Mesodermal cell (in vitro differentiated cells): ENCODE data around the gene HNRNPA1L2.
"Not testable (repeated sequence)": the region's sequence is repeated elsewhere in the genome, so short reads cannot be mapped to it uniquely, and the experiment has no call there.

Experiments
- H3K27ac ChIP-seq: 2 replicates; pipeline ENCODE4 v1.7.0; 2013; ENCODE audit warnings: mild to moderate bottlenecking, low read depth, low read length, moderate library complexity; ENCODE audit not compliant: severe bottlenecking
- H3K36me3 ChIP-seq: 2 replicates; pipeline ENCODE4 v1.7.1; 2013; ENCODE audit warnings: mild to moderate bottlenecking, low read length, moderate library complexity; ENCODE audit not compliant: control insufficient read depth, insufficient read depth
- H3K4me1 ChIP-seq: one replicate; pipeline ENCODE4 v1.7.1; 2013; ENCODE audit warnings: mild to moderate bottlenecking, low read length; ENCODE audit not compliant: insufficient read depth, control insufficient read depth, poor library complexity, severe bottlenecking
- H3K4me3 ChIP-seq: 2 replicates; pipeline ENCODE4 v1.7.0; 2013; ENCODE audit warnings: low read length, control low read depth, mild to moderate bottlenecking; ENCODE audit not compliant: insufficient read depth, poor library complexity, severe bottlenecking; ENCODE audit errors: extremely low read depth
- H3K9me3 ChIP-seq: 2 replicates; pipeline ENCODE4 v1.7.1; 2013; ENCODE audit warnings: mild to moderate bottlenecking, low read length, moderate library complexity; ENCODE audit not compliant: control insufficient read depth
- WGBS, 2 experiments: methylation state at CpG; one replicate each; pipeline ENCODE4 v1.1.5; 2013; ENCODE audit warnings: missing lambda C conversion rate in 2 of 2; ENCODE audit not compliant: insufficient coverage in 2 of 2; 5-methylcytosine and 5-hydroxymethylcytosine counted together

HNRNPA1L2 gene

DNA sequence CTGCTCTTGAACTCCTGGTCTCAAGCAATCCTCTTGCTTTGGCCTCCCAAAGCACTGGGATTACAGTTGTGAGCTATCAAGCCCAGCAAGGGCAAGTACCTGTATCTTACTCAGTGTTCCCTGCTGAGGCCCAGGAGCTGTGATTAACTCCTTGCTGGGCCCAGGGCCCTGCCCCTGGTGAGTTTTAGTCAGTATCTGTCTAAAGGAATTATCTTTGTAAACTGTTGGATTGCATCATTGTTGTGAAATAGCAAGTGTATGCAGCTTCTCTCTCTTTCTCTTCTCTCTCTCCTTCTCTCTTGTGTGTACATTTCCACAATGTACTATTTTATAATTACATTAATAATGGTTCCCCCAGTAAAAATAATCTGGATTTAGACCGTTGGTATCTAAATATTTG, 35.4 kb upstream of the HNRNPA1L2 start:
- H3K36me3 ChIP-seq, H3K9me3 ChIP-seq, H3K4me1 ChIP-seq, H3K4me3 ChIP-seq, H3K27ac ChIP-seq: not testable (repeated sequence)
- WGBS, 2 experiments = no CpG with 5 or more reads among the region's 1 CpG

GRCh38 chr13:52608184-52608583, 34.0 kb upstream of the HNRNPA1L2 start:
- not testable (repeated sequence) for H3K4me3 ChIP-seq, H3K27ac ChIP-seq, H3K9me3 ChIP-seq, H3K4me1 ChIP-seq, H3K36me3 ChIP-seq
- WGBS, 2 experiments = 50 to 56% methylated on average over 1 to 6 of the region's 8 CpGs

DNA sequence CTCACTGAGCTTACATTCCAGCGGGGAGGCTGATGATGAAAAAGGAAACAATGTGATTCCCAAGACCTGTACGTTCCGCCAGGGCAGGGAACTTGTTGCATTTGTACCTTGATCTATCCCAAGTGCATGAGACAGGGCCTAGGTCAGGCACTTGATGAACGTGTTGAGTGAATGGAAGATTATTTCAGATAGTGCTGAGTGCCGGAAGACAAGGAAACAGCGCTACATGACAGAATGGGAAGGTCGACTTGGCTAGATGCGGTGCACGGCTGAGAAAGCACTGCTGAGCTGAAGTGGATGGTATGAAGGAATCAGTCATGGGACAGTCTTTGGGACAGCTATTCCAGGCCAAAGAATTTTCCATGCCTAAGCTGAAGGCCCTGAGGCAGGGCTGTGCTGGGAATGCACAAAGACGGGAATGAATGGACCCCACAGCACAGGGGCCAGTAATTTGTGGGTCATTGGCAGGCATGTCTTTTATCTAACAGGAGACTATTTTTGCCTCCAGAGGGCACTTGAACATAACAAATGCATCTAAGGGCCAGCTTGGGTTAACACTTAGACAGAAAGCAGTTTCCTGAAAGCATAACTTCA, 33.1 kb upstream of the HNRNPA1L2 start:
- not testable (repeated sequence) for H3K27ac ChIP-seq, H3K4me3 ChIP-seq, H3K36me3 ChIP-seq, H3K4me1 ChIP-seq, H3K9me3 ChIP-seq
- WGBS, 2 experiments = 81 to 89% methylated on average over 9 to 10 of the region's 10 CpGs

GRCh38 chr13:52610158-52610557, 32.1 kb upstream of the HNRNPA1L2 start:
- WGBS, 2 experiments = 80 to 100% methylated on average over 1 to 2 of the region's 5 CpGs

DNA sequence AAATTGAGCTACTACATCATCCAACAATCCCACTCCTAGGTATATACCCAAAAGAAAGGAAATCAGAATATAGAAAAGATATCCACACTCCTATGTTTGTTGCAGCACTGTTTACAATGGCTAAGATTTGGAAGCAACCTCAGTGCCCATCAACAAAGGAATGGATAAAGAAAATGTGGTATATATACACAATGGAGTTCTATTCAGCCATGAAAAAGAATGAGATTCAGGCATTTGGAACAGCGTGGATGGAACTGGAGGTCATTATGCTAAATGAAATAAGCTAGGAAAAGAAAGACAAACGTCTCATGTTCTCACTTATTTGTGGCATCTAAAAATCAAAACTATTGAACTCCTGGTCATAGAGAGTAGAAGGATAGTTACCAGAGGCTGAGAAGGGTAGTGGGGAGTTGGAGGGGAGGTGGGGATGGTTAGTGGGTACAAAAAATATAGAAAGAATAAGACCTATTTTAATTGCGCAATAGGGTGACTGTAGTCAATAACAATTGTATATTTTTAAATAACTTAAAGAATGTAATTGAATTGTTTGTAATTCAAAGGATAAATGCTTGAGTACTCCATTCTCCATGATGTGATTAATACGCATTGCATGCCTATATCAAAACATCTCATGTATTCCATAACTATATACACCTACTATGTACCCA, 27.0 kb upstream of the HNRNPA1L2 start:
- 50% methylated on average over 1 of the region's 4 CpGs; no CpG with 5 or more reads in 1 of the 2 experiments for WGBS, 2 experiments
- H3K9me3 ChIP-seq = no peaks in the 10 kb centered on the region
- H3K4me1 ChIP-seq = no peaks in the 10 kb centered on the region
- no peak overlapping the region for H3K27ac ChIP-seq
- H3K4me3 ChIP-seq = no peak overlapping the region
- no peaks in the 10 kb centered on the region for H3K36me3 ChIP-seq

More at GRCh38 chr13:52610158-52610557, 32.1 kb upstream of the HNRNPA1L2 start:
- not testable (repeated sequence) for H3K36me3 ChIP-seq, H3K27ac ChIP-seq, H3K4me3 ChIP-seq, H3K9me3 ChIP-seq, H3K4me1 ChIP-seq

DNA sequence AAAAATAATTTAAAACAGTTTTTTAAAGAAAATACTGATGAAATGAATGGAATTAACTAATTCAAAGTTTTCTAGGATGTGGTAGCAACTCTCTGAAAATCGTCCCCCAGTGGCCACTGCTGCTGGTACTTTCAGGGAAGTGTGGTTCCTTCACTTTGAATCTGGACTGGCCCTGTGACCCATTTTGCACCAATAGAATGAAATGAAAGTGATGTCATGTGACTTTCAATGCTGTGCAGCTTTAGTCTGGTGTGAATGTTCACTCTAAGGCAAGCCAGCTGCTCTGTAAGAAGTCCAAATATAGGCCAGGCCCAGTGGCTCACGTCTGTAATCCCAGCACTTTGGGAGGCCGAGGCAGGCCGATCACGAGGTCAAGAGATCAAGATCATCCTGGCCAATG, 26.4 kb upstream of the HNRNPA1L2 start:
- no peaks in the 10 kb centered on the region for H3K4me1 ChIP-seq
- WGBS, 2 experiments = 88 to 96% methylated on average over 4 to 5 of the region's 5 CpGs
- no peaks in the 10 kb centered on the region for H3K9me3 ChIP-seq

DNA sequence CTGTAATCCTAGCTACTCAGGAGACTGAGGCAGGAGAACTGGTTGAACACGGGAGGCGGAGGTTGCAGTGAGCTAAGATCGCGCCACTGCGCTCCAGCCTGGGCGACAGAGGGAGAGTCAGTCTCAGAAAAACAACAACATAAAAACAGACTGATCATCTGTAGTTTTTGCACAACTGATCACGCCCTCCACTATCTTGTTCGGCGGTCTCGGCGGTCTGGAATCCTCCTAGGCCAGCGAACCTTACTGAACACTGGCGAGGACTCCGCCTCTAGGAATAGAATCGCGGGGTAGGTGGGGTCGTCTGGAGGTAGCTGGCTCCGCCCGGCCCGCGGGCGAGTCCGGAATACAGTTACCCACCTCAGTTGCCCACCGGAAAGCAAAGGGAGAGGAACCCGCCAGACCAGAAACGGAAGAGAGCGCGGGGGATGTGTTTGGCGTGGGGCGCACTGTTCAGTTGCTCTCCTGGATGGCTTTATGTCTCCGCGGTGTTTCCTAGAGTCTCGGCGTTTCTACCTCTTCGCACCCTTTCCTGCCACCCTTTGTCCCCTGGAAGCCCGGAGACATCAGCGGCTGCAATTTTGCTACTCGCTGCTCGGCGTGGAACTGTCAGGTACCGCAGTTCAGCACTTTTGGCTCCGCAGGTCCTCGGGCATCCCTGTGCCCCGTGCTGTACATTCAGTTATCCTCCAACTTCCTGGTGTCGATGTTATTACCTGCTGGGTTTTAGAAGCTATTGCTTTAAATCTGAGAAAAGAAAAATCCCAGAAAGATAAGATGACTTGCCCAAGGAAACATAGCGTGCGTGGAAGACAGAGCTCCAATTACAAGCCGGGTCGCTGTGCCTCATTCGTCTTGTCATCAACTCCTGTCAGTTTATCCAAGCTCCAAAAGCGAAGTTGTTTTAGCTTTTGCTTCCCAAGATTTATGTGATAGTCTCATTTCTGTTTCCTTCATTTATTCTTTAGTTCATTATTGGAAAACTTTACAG, 24.9 kb upstream of the HNRNPA1L2 start:
- H3K4me3 ChIP-seq = peak overlapping the region; percentile 95
- WGBS, 2 experiments = 11 to 13% methylated on average over 31 to 37 of the region's 51 CpGs
- no peaks in the 10 kb centered on the region for H3K4me1 ChIP-seq
- no peaks in the 10 kb centered on the region for H3K36me3 ChIP-seq
- H3K9me3 ChIP-seq = no peaks in the 10 kb centered on the region
- peak overlapping the region; percentile 24 for H3K27ac ChIP-seq

More for the DNA sequence above, 26.4 kb upstream of the HNRNPA1L2 start:
- no peak overlapping the region for H3K4me3 ChIP-seq
- no peak overlapping the region for H3K27ac ChIP-seq
- H3K36me3 ChIP-seq = no peaks in the 10 kb centered on the region

DNA sequence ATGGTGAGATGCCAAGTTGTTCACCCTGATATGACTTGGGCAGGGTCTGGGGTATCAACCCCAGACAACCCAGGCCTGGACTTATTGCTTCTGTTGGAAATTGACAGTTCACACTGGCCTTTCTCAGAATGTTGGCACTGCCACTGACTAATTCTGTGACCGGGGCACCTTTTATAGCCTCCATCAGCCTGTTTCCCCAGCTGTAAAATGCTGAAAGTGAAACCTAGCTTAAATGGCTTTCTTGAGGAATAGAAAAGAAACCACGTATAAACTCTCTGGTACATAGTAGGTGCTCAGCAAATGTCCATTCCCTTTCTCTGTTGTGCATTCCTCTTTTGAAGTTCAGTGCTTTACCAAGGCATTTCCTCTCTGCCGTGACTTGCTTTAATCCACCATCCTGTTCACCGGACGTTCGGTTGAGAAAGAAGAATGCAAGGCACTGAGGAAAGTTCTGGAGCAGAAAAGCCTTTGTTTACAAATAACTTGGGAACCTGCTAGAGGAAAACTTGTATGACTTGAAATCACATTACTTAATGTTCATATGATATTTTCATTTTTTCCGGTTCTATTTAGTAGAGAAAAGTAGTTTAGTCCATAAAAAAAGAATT, 11.0 kb upstream of the HNRNPA1L2 start:
- H3K4me3 ChIP-seq, H3K27ac ChIP-seq, H3K9me3 ChIP-seq, H3K4me1 ChIP-seq: not testable (repeated sequence)
- WGBS, 2 experiments = 78 to 95% methylated on average over 4 to 5 of the region's 7 CpGs
- H3K36me3 ChIP-seq = peaks cover 41% of the 10 kb centered on the region

- Histone ChIP-seq H3K4me3 (no peak overlapping the region), H3K36me3 (peaks cover 38% of the 10 kb centered on the region), H3K9me3 (no peaks in the 10 kb centered on the region), H3K27ac (no peak overlapping the region), H3K4me1 (no peaks in the 10 kb centered on the region)
- 100% methylated on average over 1 to 2 of the region's 5 CpGs for WGBS, 2 experiments
Measured at GRCh38 chr13:52638666-52639328, 3.4 kb upstream of the HNRNPA1L2 start.

DNA sequence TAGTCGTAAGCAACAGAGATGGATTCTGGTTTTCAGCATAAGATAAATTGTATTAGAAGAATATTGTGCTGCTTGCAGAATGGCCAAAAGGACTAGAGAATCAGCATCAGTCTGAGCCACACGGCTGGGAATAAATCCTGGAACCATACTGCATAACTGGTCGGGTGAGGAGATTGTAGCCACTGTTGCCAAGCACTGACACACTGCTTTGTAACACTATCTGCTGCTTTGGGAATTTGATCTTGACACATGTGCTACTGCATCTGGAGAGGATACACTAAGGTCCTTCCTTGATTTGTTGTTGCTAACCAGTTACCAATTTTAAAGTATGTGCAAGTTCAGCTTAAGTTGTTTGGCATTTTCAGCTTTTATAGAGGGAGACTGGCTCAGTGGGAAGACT, 1.9 kb downstream of the HNRNPA1L2 start:
- WGBS, 2 experiments = 71 to 95% methylated on average over 2 of the region's 3 CpGs
- Histone ChIP-seq H3K27ac (no peak overlapping the region), H3K4me1 (no peaks in the 10 kb centered on the region), H3K36me3 (peaks cover 22% of the 10 kb centered on the region), H3K9me3 (no peaks in the 10 kb centered on the region), H3K4me3 (no peak overlapping the region)
